Naive thymus-derived CD4-positive, alpha-beta T cell (primary cell): ENCODE data around the gene SPEF1. TPM values are rescaled to one million over a fixed set of nuclear protein-coding genes. Genes with fewer than 3 reads are reported as not detected.

ENCODE experiments used
- ATAC-seq: fragments of 150-1000 bp; cut with Tn5 transposase; 2 replicates; pipeline ENCODE4 v1.10.0; 2021; ENCODE audit warnings: mild to moderate bottlenecking, moderate library complexity
- CTCF ChIA-PET: fragments of 350-600 bp; sonication (Branson Sonifier 250); formaldehyde crosslinking; loops from one replicate; lab custom pipeline; 2021; ENCODE audit warnings: antibody characterized with exemption; lab: Charles Lee
- POLR2A ChIA-PET: fragments of 350-600 bp; sonication (Branson Sonifier 250); formaldehyde crosslinking; loops from one replicate; lab custom pipeline; 2021; ENCODE audit warnings: antibody characterized with exemption, inconsistent platforms; lab: Charles Lee
- DNase-seq, 9 donors: peaks; one replicate each; pipeline versions ENCODE4 v3.0.0 to v3.0.0-alpha.2; 2020 to 2022; ENCODE audit warnings: mixed read lengths in 1 of 9
- H3K27ac ChIP-seq: one replicate; pipeline ENCODE4 v1.7.0; 2013; ENCODE audit warnings: mild to moderate bottlenecking, low read depth, low read length, moderate library complexity
- H3K27me3 ChIP-seq, 2 donors: one replicate each; pipeline ENCODE4 v1.7.0; 2013; ENCODE audit warnings: low read length in 2 of 2, mild to moderate bottlenecking in 2 of 2, moderate library complexity in 2 of 2; ENCODE audit not compliant: control insufficient read depth in 2 of 2, insufficient read depth in 2 of 2
- H3K36me3 ChIP-seq, 3 experiments: 1 replicate in 2 of 3; 2 replicates in 1 of 3; pipeline ENCODE4 v1.7.0; 2013; ENCODE audit warnings: low read length in 3 of 3, mild to moderate bottlenecking in 3 of 3, moderate library complexity in 1 of 3; ENCODE audit not compliant: insufficient read depth in 3 of 3, control insufficient read depth in 2 of 3
- H3K4me1 ChIP-seq, 2 donors: one replicate each; pipeline ENCODE4 v1.7.0; 2013; ENCODE audit warnings: low read length in 2 of 2, mild to moderate bottlenecking in 2 of 2, moderate library complexity in 1 of 2; ENCODE audit not compliant: control insufficient read depth in 2 of 2, insufficient read depth in 2 of 2
- H3K4me3 ChIP-seq: 2 replicates; pipeline ENCODE4 v1.7.0; 2013; ENCODE audit warnings: mild to moderate bottlenecking, low read length
- H3K9me3 ChIP-seq, 3 experiments: 1 replicate in 2 of 3; 2 replicates in 1 of 3; pipeline ENCODE4 v1.7.0; 2013; ENCODE audit warnings: low read length in 3 of 3; ENCODE audit not compliant: control insufficient read depth in 2 of 3
- H3K27ac Mint-ChIP-seq, 9 donors: one replicate each; pipeline ENCODE4 v1.8.0; 2020 to 2022; ENCODE audit warnings: mixed read lengths in 9 of 9, mild to moderate bottlenecking in 8 of 9, moderate library complexity in 5 of 9, inconsistent platforms in 2 of 9
- H3K27me3 Mint-ChIP-seq, 5 donors: one replicate each; pipeline ENCODE4 v1.8.0; 2021 to 2022; ENCODE audit warnings: mixed read lengths in 5 of 5, mild to moderate bottlenecking in 1 of 5
- H3K36me3 Mint-ChIP-seq, 5 donors: one replicate each; pipeline ENCODE4 v1.8.0; 2020 to 2022; ENCODE audit warnings: mixed read lengths in 5 of 5, mild to moderate bottlenecking in 3 of 5, inconsistent platforms in 1 of 5
- H3K4me1 Mint-ChIP-seq, 7 donors: one replicate each; pipeline ENCODE4 v1.8.0; 2020 to 2022; ENCODE audit warnings: mixed read lengths in 7 of 7, mild to moderate bottlenecking in 3 of 7, inconsistent platforms in 1 of 7
- H3K4me3 Mint-ChIP-seq, 10 donors: one replicate each; pipeline ENCODE4 v1.8.0; 2020 to 2022; ENCODE audit warnings: mild to moderate bottlenecking in 10 of 10, mixed read lengths in 10 of 10, moderate library complexity in 6 of 10, inconsistent platforms in 2 of 10
- H3K9me3 Mint-ChIP-seq, 11 donors: one replicate each; pipeline ENCODE4 v1.8.0; 2020 to 2022; ENCODE audit warnings: mixed read lengths in 11 of 11, mild to moderate bottlenecking in 4 of 11, inconsistent platforms in 1 of 11, moderate library complexity in 1 of 11
- intact Hi-C, 2 donors: fragments of 100-400 bp; cut with micrococcal nuclease; formaldehyde crosslinking; loops; one replicate each; pipeline ENCODE4 v1.15.1; 2023
- polyA plus RNA-seq, 2 donors: library from polyadenylated mRNA; unstranded; fragments of 300-500 nt; fragmentation: Illumina TruSeq; gene quantifications; one replicate each; pipeline ENCODE4 v1.2.3, GENCODE V29; 2021
- total RNA-seq, 6 experiments: library from RNA in 5 of 6; stranded (reverse) in 5 of 6; gene quantifications; 1 replicate in 5 of 6; 2 replicates in 1 of 6; pipeline ENCODE4 v1.2.3 and lab custom pipeline; 2021 to 2026

Gene SPEF1
- total and polyA plus RNA-seq, 7 experiments from 2014 or later: 0.24 to 0.32 (median 0.29) TPM; not detected in 4

- POLR2A ChIA-PET: no interaction called here
- H3K4me3 Mint-ChIP-seq: no peak overlapping the region
Observed at GRCh38 chr20:3738111-3739053, 42.9 kb downstream of the SPEF1 start.

GRCh38 chr20:3735768-3736167 lies 45.5 kb downstream of the SPEF1 start:
- CTCF ChIA-PET: no interaction called here
- no peak for DNase-seq
- no peaks in the 10 kb centered on the region for H3K9me3 ChIP-seq

More at GRCh38 chr20:3738111-3739053, 42.9 kb downstream of the SPEF1 start:
- Mint-ChIP-seq H3K4me1 (peaks cover 0 to 2% (median 0%) of the 10 kb centered on the region in 7 donors), H3K27ac (no peak overlapping the region), H3K27me3 (peaks cover 0 to 31% (median 3%) of the 10 kb centered on the region in 5 donors), H3K36me3 (no peaks in the 10 kb centered on the region), H3K9me3 (no peaks in the 10 kb centered on the region)
- Histone ChIP-seq H3K27ac (no peak overlapping the region), H3K4me1 (no peaks in the 10 kb centered on the region), H3K4me3 (no peak overlapping the region), H3K9me3 (no peaks in the 10 kb centered on the region), H3K36me3 (no peaks in the 10 kb centered on the region), H3K27me3 (no peaks in the 10 kb centered on the region)
- CTCF ChIA-PET: interaction anchor here (0.7 kb wide), 1 partner anchor 11 kb away, joined by 3 read pairs; no protein-coding TSS in a partner anchor
- intact Hi-C loops: no loop called here
- no peak for ATAC-seq
- DNase-seq: no peak

DNA sequence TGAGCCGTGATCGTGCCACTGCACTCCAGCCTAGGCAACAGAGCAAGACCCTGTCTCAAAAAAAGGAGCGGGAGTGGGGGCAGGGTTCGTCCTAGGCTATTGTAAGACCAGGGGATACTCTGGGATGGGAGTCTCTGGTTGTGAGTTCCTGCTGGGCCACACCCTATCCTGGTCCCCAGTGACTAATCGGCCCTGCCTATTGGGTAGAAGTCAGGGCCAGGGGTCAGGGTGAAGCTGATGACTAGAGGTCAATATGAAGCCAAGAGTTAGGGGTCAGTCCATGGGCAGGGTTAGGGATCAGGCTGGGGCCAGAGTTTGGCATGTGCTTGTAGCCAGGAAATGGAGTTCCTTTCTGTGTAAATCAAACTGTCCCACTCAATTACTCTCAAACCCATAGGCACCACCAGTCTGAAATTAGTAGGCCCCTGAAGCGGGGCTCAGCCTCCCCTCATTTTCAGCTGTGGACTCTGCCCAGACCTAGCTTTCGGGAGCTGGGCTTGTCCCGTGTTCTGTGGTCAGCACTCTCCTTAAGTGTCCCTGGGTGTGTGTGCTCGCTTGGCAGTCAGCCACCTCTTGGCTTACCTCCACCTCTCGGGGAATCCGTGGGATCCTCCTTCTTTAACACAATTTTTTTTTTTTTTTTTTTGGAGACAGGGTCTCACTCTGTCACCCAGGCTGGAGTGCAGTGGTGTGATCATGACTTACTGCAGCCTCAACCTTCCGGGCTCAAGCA lies 47.0 kb downstream of the SPEF1 start:
- no peak overlapping the region for H3K27ac ChIP-seq
- ATAC-seq (no peak), DNase-seq (no peak)
- H3K9me3 ChIP-seq: no peaks in the 10 kb centered on the region
- POLR2A ChIA-PET: no interaction called here
- no peak overlapping the region for H3K4me3 Mint-ChIP-seq
- CTCF ChIA-PET: no interaction called here
- peaks cover 26 to 60% (median 29%) of the 10 kb centered on the region in 5 donors for H3K27me3 Mint-ChIP-seq
- H3K4me3 ChIP-seq: no peak overlapping the region
- H3K36me3 Mint-ChIP-seq: peaks cover 0 to 4% (median 0%) of the 10 kb centered on the region in 5 donors
- no peaks in the 10 kb centered on the region for H3K36me3 ChIP-seq
- H3K27me3 ChIP-seq: peaks cover 0 to 2% of the 10 kb centered on the region in 2 donors
- intact Hi-C loops: no loop called here
- H3K4me1 ChIP-seq: no peaks in the 10 kb centered on the region
- peaks cover 0 to 6% (median 0%) of the 10 kb centered on the region in 7 donors for H3K4me1 Mint-ChIP-seq
- H3K9me3 Mint-ChIP-seq: peaks cover 0 to 2% (median 0%) of the 10 kb centered on the region in 11 donors
- H3K27ac Mint-ChIP-seq: no peak overlapping the region

More at GRCh38 chr20:3735768-3736167, 45.5 kb downstream of the SPEF1 start:
- Histone ChIP-seq H3K4me1 (no peaks in the 10 kb centered on the region), H3K36me3 (no peaks in the 10 kb centered on the region), H3K27ac (no peak overlapping the region), H3K4me3 (no peak overlapping the region), H3K27me3 (peaks cover 0 to 2% of the 10 kb centered on the region in 2 donors)
- Mint-ChIP-seq H3K27me3 (peaks cover 16 to 50% (median 20%) of the 10 kb centered on the region in 5 donors), H3K4me1 (peaks cover 0 to 5% (median 0%) of the 10 kb centered on the region in 7 donors), H3K27ac (no peak overlapping the region), H3K4me3 (no peak overlapping the region), H3K9me3 (peaks cover 0 to 2% (median 0%) of the 10 kb centered on the region in 11 donors), H3K36me3 (peaks cover 0 to 4% (median 0%) of the 10 kb centered on the region in 5 donors)
- intact Hi-C loops: no loop called here
- POLR2A ChIA-PET: no interaction called here
- ATAC-seq: no peak

DNA sequence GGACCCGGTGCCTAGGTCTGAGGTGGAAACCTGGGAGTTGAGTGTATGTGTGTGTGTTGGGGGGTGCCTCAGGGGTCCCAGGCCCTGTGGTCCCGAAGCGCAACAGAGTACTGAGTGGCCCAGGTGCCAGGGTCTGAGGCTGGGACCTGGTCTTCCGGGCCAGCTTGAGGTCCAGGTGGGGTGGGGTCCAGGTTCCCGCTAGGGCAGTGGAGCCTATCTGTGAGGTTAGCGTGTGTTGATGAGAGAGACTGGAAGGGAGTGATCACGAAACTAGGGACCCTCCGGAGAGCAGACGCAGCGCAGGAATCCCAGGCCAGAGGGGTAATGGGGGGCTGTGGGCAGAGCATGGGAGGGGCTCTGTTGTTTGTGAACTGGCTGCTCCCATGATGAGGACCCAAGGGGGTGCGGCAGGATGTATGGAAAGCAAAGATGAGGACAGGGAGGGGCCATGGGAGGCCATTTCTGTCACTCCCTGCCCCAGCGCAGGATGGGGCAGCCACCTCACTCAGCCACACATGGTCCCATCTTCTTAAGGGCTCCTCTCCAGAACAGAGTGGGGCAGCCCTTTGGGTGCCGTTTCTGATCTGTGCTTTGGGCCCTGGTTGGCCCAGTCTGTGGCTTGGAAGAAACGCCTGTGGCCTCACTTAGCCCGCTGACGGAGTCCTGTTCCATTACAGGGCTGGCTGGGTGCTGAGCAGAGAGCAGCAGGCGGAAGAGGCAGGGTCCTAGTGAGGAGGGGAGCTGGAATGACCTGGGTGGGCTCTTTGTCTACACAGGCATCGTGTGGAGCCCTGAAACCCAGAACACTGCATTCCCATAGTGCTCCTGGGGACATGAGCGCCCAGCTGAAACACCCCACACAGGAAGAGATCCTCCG lies 47.9 kb downstream of the SPEF1 start:
- H3K4me3 ChIP-seq: no peak overlapping the region
- H3K27ac ChIP-seq: no peak overlapping the region
- intact Hi-C loops: no loop called here
- peaks cover 0 to 2% (median 0%) of the 10 kb centered on the region in 11 donors for H3K9me3 Mint-ChIP-seq
- DNase-seq (no peak), ATAC-seq (no peak)
- peaks cover 0 to 4% (median 0%) of the 10 kb centered on the region in 5 donors for H3K36me3 Mint-ChIP-seq
- H3K9me3 ChIP-seq: no peaks in the 10 kb centered on the region
- ChIA-PET POLR2A (no interaction called here), CTCF (no interaction called here)
- H3K27ac Mint-ChIP-seq: peak overlapping the region in 1 of 9 donors; percentile 41
- no peaks in the 10 kb centered on the region for H3K36me3 ChIP-seq
- H3K4me1 ChIP-seq: no peaks in the 10 kb centered on the region
- peaks cover 27 to 62% (median 31%) of the 10 kb centered on the region in 5 donors for H3K27me3 Mint-ChIP-seq
- H3K4me3 Mint-ChIP-seq: peak overlapping the region in 2 of 10 donors; percentile 7 to 41
- peaks cover 0 to 6% (median 0%) of the 10 kb centered on the region in 7 donors for H3K4me1 Mint-ChIP-seq
- H3K27me3 ChIP-seq: peaks cover 0 to 2% of the 10 kb centered on the region in 2 donors

DNA sequence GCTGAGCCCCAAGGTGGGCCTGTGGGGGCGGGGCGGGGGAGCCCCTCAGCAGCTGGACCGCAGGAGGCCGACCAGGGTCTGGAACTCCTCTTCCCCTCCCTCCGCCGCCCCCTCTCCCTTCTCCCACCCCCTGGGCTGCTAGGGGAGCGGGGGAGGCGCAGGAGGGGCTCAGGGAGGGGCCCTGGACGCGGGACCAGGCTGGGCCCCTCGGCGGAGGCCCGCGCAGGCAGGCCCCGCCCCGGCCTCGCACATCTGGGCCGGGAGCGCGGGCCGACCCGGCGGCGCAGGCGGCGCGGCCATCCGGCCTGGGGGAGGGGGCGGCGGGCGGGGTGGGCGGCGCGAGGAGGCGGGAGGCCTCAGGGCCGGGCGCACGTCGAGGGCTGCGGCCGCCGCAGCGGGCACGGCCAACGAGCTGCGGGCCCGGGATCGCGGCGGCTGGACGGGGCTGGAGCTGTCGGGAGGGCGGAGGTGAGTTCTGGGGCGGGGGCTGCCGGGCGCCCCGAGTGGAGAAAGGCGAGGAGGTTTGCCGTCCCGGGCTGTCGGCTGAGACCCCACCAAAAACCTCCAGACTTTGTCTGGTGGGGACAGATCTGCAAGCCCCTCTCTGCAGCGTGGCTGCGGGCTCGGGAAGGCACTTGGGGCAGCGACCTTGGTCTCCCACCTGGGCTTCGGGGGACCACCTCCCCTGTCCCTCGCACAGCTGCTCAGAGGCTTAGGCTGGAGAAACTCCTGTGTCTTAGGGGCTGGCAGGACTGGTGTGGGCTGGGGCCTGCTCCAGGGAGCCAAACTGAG lies 48.7 kb downstream of the SPEF1 start, which contains the start of gene HSPA12B:
TSS of gene HSPA12B (plus strand) at position 359 of the 792 bp plus-strand sequence. CDS start 5,990 bp downstream, outside the sequence.
- H3K27ac Mint-ChIP-seq: peak within 1 kb of the TSS in 1 of 9 donors; percentile 41
- DNase-seq (no peak), ATAC-seq (no peak)
- intact Hi-C loops: no loop called here
- Histone ChIP-seq H3K27ac (no peak within 1 kb of the TSS), H3K4me1 (no peaks in the 10 kb centered on the region), H3K27me3 (peaks cover 0 to 2% of the 10 kb centered on the region in 2 donors), H3K9me3 (no peaks in the 10 kb centered on the region), H3K36me3 (no peaks in the 10 kb centered on the region), H3K4me3 (no peak within 1 kb of the TSS)
- peaks cover 0 to 2% (median 0%) of the 10 kb centered on the region in 11 donors for H3K9me3 Mint-ChIP-seq
- ChIA-PET CTCF (no interaction called here), POLR2A (no interaction called here)
- peaks cover 0 to 4% (median 0%) of the 10 kb centered on the region in 5 donors for H3K36me3 Mint-ChIP-seq
- peaks cover 0 to 6% (median 0%) of the 10 kb centered on the region in 7 donors for H3K4me1 Mint-ChIP-seq
- peaks cover 34 to 66% (median 39%) of the 10 kb centered on the region in 5 donors for H3K27me3 Mint-ChIP-seq
- peak within 1 kb of the TSS in 2 of 10 donors; percentile 27 to 41 for H3K4me3 Mint-ChIP-seq
